Right renal cortex interstitium (tissue), 3 donors: ENCODE results near the gene ZC3HAV1. TPM values are rescaled to one million over a fixed set of nuclear protein-coding genes. Genes with fewer than 3 reads are reported as not detected.
"Not testable (repeated sequence)": the region's sequence is repeated elsewhere in the genome, so short reads cannot be mapped to it uniquely, and the experiment has no call there.

ENCODE experiments used
- DNase-seq, 3 donors: peaks; one replicate each; pipeline ENCODE4 v3.0.0-alpha.2; 2013; ENCODE audit warnings: low read depth in 3 of 3, low spot score in 2 of 3
- polyA plus RNA-seq, 3 donors: library from polyadenylated mRNA; unstranded; fragments of 120-200 nt; gene quantifications; one replicate each; pipeline ENCODE4 v1.2.1, GENCODE V29; 2013; ENCODE audit not compliant: insufficient read length in 3 of 3

ZC3HAV1 gene
- 10 to 100 TPM; 19.1 to 21.7 (median 19.1) TPM for polyA plus RNA-seq

GRCh38 chr7:139109188-139109982 lies at the start of gene ZC3HAV1:
TSS of gene ZC3HAV1 (minus strand) at chr7:139109720. CDS start at chr7:139109331, 389 bp downstream.
- DNase-seq: peak; percentile 56 to 66 (median 56)

GRCh38 chr7:139153832-139154231 lies 44.3 kb upstream of the ZC3HAV1 start:
- DNase-seq: no peak

- DNase-seq: no peak
Measured at GRCh38 chr7:139152149-139152548, 42.6 kb upstream of the ZC3HAV1 start.

DNA sequence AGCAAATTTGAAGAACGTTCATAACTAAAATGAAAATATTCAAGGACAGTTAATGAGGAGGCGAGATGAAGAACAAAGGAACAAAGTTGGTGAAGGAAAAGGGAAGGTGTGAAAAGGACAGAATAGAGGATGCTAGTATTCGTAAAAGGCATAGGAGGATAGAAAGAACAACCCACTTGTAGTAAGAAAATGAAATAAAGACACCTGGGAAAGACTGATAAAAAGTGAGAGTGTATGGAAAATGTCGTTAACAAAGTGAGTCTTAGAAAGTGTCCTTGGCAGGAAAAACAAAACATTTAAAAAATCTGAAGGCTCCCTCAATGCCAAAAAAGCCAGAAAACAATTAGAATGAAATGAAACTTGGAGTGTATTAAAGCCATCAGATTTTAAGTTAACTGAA lies 29.6 kb upstream of the ZC3HAV1 start:
- no peak for DNase-seq

DNA sequence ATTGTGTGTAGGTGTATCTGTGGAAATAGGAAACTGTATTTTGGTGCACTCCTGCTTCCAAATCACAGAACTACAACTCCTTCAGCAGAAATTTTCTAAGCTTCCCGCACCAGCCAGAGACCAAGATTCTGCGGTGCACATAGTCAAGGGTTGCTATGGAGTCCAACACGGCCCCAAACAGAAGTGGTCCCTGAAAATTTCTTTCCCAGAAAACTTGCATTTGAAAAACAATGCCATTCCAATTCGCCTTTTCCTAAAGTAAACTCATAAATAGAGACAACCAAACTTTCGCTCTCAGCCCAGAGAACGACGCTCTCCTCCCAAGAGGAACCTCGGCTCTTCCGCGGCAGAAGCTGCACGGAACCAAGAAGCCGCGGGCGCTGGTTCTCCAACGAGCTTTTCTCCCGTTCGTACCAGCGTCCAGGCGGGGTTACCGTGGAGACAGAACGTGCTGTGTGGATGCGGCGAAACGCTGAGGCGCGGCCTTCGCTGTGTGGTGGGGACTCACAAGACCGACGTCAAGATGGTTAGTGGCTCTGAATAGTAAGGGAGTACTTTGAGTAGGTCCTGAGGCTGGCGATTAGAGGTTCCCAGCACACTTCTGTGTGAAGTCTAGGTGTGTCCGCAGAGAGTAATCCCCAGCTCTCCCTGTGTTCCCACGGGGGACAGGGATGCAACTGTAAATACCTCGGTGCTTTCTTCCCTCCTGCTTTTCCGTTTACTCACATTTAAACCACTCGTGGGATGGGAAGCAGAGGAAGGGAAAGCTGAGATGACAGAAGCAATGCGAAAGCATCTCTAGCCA lies 24.0 kb upstream of the ZC3HAV1 start:
- DNase-seq: peak; percentile 75 to 85 (median 79)

GRCh38 chr7:139132887-139133286 lies 23.4 kb upstream of the ZC3HAV1 start:
- DNase-seq: no peak

- no peak for DNase-seq
Measured at GRCh38 chr7:139131601-139132041, 22.1 kb upstream of the ZC3HAV1 start.

GRCh38 chr7:139129814-139130213 lies 20.3 kb upstream of the ZC3HAV1 start:
- not testable (repeated sequence) for DNase-seq

GRCh38 chr7:139127648-139128047 lies 18.1 kb upstream of the ZC3HAV1 start:
- no peak for DNase-seq

DNA sequence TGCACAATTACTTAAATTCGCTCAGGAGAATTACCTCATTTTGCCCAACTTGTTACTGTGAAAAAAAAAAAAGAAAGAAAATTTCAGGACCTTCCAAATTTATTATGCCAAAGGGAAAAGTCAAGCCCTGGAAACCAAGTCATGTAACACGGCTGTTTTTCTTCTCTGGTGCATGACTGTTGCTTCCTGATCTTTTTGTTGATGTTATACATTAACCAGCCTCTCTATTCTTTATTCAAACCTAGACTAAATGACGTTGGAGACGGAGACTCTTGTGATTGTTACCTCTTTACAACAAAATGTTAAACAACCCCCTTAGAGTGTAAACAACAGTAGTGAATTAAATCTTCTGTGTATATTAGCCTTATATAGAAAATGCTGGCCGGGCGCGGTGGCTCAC lies 16.1 kb upstream of the ZC3HAV1 start:
- DNase-seq: no peak

GRCh38 chr7:139124995-139125394 lies 15.5 kb upstream of the ZC3HAV1 start:
- DNase-seq: not testable (repeated sequence)

DNA sequence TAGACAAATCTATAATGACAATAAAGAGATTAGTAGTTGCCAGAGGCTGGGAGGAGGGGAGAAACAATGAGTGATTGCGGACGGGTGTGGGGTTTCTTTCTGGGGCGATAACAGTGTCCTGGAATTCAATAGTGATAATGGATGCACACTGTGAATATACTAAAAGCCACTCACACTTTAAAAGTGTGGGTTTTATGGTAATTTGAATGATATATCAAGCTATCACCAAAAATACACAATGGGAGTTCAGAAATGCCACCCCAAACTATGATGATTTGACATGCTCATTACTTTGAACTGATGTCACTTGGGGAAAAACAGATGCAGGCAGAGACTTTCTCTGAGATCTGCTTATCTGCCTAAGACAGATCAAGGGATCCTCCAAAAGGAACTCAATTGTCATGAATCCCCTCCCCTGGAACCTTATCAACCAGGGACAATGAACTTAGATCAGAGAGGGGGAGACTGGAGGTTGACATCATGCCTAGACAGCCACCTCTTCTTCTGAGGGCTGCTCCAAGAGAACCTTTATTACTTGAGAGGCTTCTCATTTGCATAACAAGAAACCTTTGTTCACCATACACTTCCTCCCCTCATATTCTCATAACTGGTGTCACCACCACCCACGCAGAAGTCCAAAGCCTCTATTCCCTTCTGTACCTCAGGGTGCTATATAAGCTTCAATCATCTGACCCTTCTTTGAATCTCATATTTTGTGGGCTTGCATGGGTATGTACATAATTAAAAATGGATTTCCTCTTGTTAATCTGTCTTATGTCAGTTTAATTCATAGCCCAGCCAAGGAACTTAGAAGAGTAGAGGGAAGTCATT lies 14.8 kb upstream of the ZC3HAV1 start:
- DNase-seq: no peak

GRCh38 chr7:139119486-139119849 lies 9.9 kb upstream of the ZC3HAV1 start:
- DNase-seq: no peak

DNA sequence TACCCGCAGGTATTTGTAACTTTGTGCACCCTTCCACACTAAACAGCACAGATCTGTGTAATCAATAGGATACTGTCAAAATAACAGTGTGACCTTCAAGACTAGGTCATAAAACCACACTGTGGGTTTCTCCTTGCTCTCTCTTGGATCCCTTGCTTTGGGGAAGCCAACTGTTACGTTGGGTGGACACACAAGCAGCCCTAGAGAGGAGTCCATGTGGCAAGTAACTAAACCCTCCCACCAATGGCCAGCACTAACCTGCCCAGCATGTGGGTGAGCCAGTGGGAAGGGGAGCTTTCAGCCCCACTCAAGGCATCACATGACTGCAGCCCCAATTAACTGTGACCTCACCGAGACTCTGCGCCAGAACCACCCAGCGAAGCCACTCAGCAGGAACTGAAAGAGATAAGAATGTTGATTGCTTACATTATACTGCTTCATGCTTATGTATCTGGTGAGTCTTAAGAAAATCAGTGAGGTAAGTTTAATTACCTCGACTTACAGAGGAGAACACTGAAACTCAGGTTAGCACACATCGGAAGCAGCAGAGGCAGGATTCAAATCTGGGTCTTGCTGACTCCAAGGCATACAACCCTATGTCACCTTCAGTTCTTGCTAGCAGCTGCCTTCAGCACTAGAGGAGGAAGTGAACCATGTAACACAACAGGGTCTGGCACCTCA lies 9.4 kb upstream of the ZC3HAV1 start:
- no peak for DNase-seq

GRCh38 chr7:139118234-139118804 lies 8.8 kb upstream of the ZC3HAV1 start:
- DNase-seq: no peak

DNA sequence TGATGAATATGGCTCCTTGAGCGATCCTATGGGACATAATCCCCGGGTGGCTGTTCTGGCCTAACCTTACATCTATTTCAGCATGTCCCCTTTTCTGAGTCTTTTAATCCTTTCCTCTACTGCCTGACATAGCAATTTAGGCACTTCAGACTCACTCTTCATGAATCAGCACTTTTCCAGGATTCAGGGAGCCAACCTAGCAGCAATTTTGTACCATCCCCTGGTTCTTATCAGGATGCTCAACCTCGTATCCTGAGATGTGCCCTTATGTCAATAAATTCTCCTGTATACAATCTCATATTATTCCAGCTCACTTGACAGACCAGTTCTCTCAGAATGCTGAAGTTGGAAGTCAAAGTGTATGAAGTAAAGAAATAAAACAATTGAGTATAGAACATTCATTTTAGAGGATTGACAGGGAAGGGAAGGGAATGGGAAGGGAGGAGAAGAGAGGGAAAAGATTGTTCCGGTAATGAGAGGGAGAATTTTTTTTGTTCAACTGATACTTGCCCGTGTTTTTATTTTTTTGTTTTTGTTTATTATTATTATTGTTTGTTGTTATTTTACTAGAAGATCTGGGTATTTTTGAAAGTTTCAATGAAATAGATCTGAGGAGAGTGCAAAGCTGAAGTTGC lies 8.2 kb upstream of the ZC3HAV1 start:
- DNase-seq: no peak

DNA sequence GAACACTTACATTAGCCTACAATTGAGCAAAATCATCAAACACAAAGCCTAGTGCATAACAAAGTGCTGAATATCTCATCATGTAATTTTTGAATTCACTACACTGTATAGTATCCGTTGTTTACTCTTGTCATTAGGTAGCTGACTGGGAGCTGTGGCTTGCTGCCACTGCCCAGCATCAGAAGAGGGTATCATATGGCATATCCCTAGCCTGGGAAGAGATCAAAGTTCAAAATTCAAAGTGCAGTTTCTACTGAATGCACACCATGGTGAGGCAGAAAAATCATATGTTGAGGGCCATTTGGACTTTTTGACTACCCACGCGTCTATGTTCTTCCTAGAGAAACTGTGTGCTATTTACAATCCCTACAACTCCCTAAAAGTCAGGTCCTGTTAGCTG lies 7.5 kb upstream of the ZC3HAV1 start:
- no peak for DNase-seq

- no peak for DNase-seq
Measured at GRCh38 chr7:139115104-139115503, 5.6 kb upstream of the ZC3HAV1 start.

DNA sequence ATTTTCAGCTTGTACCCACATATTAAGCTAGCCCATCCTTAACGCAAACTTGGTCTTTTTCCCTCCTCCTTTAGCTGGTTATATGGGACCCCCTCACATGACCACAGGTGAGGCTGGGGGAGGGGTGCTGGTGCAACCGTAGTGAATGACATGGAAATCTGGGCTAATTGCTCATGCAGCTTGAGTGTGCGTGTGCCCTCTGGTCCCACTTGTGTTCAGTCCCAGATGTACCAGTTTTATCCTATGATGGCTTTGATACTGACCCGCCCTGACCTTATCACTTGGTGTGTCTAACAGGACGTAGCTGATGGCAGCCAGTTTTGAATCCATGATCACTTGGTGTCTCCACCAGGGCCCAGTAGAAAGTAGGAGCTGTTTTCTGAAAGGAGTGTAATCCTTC lies 5.1 kb upstream of the ZC3HAV1 start:
- DNase-seq: no peak

- no peak for DNase-seq
Measured at GRCh38 chr7:139114018-139114417, 4.5 kb upstream of the ZC3HAV1 start.
